ENCODE data around the gene RAB23.

Gene RAB23

DNA sequence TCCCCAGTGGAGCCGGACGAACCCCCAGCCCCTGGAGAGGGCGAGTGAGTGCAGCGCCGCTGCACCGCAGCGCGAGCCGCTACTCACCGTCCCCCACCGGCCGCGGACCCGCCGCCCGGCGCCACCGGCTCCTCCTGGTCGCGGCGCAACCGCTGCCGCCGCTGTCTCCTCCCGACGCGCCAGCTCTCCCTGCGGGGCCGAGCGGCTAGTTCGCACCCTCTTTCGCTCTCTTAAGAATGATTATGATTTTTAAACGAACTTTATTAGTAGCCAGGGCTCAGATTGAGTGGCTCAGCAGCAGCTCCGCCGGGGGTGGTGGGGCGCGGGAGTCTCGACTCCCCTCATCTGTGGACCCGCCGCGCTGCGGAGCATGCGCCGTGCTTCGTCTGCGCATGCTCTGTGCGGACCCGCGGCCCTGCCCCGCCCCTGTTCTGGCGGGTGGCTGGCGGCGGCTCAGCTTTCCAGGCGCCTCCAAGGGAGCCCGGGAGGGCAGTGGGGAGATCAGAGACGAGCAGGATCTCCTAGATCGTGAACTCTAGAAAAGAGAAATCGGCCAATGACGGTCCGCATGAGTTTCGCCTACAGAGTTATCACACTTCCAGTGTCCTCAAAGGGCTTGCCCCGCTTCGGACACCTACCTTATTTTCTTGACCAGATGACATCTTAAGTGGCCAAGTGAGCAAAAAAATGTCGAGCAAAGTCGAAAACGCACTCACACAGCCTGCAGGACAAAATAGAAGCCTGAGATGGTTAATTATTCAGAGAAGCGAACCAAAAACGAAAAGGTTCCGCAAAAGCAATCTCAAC lies at the start of gene RAB23:
RAB23 (minus strand) TSS at position 372 of the 807 bp plus-strand sequence. CDS start 11,927 bp downstream, outside the sequence.
- peak; percentile 61 for DNase-seq (ENCODE audit: low read depth, low spot score)

DNA sequence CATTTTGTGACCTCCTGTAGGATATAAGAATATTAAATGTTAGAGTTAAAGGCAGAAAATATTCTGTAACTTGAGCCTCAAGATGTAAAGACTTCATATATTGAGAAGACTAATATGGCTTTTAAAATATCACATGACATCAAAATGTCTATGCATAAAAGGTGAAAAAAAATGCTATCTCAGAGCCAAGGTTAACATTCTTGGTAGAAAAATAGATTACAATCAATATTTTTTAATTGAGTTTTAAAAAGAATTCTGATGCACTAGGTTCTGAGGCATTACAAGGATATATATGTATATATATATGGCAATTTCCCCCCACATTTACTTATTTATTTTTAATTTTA lies 46.2 kb upstream of the RAB23 start:
- no peak for DNase-seq (ENCODE audit: low read depth, low spot score)

DNA sequence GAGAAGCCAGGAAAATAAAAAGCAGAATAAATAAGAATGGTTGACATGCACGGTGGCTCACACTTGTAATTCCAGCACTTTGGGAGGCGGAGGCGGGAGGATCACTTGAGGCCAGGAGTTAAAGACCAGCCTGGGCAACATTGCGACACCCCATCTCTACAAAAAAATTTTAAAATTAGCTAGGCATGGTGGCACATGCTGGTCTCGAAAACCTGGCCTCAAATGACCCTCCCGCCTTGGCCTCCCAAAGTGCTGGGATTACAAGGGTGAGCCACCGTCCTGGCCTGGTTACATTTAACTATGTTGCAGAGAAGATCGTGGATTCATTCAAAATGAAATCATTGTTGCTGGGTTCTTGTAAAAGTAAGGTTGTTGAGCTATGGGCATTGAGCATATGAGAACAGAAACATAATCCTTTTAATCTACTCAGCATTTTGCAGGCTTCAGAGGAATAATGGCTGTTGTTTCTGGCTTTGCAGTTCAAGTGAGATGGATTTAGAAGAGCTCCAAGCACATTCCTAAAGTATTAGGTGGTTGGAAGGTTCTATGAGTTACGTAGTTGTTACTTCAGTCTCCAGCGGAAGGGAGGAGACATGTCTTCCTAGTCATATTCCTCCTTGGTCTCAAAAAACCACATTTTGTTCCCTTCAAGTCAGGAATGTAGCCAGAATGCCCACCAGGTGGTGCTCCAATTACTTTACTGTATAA lies 45.6 kb upstream of the RAB23 start:
- DNase-seq (ENCODE audit: low read depth, low spot score), result peak; percentile 88

DNA sequence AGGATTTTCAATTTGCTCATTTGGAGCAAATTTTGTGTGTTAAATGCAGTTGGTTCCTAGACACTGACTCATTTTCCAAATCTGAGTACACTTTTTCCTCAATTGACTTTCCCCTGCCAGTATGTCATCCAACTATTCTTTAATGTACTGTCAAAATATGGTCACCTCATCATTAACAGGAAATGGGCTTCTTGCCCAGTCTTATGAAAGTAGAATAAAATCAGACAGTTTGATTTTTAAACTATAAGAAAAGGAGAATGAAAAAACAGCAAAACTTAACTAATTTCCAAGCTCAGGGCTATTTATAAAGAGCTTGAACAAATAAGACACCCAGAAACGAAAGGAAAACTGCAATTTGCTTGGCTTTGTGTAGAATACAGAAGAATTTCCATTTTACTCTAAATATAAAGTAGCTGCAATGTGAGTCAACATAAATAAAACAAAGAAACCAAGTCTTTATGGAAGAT lies 43.7 kb upstream of the RAB23 start:
- DNase-seq (ENCODE audit: low read depth, low spot score), result no peak

DNA sequence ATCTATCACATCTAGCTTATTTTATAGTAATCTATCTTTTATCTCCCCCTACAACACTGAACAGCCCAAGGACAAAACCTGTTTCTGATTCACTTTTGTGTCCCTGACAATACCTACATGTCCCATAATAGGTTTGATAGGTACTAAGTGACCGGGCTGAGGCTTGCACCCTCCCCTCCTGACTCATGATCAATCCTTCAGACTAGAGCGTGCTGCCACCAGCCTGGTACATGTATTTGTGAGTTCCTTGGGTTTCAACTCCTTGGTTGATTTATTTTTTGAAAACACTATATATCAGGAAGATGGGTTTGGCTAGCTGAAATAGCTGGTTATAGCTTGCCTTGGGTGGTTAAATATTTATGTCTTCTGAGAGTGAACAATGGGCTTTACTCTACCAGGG lies 41.6 kb upstream of the RAB23 start:
- DNase-seq (ENCODE audit: low read depth, low spot score), result no peak

DNA sequence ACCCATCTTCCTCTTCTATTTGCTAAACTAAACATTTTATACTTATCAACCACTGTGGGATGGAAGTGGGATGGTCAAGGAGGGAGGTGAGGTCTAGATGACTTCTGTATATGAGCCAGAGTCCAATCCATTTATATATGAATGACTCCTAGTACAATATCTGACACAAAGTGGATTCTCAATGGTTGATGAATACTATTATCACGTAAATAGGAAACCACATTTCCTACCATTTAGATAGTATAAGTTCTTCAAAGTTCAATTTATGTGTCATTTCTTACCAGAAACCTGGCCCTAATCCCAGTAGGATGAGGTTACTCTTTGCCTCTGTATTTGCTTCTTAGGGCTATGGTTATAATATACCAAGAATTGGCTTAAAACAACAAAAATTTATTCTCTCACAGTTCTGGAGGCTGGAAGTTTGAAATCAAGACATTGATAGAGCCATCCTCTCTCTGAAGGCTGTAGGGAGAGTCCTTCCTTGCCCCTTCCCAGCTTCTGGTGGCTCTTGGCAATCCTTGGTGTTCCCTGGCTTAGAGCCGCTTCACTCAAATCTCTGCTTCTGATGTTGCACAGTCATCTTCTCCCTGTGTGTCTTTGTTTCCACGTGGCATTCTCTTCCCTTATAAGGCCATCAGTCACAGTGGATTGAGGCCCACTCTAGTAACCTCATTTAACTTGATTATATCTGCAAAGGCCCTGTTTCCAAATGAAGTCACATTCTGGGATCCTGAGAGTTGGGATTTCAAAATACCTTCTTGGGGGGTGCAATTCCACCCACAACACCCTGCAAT lies 41.0 kb upstream of the RAB23 start:
- DNase-seq (ENCODE audit: low read depth, low spot score), result peak; percentile 41

DNA sequence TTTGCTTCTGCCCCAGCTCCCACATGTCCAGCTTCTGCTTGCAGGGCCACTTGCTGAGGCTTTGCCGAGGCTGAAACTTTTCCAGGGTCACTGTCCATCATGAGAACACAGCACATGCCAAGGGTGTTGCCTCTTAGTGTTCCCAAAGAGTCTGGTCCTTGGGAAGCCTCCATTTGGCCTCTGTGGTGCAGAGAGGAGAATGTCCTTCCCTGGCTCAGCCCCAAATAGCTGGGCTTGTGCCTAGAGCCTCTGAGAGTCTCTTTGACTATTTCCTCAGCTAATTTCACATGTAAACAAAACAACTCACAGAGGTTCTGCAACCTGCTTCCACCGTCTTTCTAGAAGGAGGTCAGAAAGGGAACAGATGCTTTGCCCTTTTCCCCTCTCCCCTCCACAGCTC lies 40.4 kb upstream of the RAB23 start:
- no peak for DNase-seq (ENCODE audit: low read depth, low spot score)

DNA sequence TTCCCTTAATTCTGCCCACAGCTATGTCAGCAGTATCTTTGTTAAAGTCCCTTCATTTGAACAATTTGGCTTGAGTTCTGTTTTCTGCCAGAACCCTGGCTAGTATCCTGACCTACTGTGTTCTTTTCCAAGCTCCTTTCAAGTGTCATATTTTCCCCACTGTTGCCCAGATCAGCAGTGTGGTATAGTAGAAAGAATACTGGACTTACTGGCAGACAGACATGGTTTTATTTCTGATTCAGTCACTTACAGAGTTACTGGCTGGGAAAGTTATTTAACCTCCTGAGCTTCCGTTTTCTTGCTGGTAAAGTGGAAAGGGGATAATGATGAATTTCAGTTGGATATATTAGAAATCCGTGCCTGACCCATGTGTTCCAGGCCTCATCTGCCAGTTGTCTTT lies 39.8 kb upstream of the RAB23 start:
- no peak for DNase-seq (ENCODE audit: low read depth, low spot score)

DNA sequence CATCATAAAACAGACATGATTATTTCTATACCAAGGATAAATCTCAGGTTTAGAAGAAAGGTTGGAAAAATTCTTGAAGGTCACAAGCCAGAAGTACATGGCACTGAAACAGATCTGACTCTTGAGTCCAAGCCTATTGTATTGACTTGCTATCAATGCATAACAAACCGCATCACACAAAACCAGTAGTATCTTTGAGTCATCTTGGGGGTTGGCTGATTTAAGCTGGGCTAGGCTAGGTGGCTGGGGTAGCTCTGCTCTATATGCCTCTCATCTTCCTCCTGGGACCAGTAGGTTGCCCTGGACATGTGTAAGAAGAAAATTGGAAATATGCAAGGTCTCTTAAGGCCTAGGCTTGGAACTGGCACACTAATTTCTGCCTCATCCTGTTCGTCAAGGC lies 37.0 kb upstream of the RAB23 start:
- no peak for DNase-seq (ENCODE audit: low read depth, low spot score)

DNA sequence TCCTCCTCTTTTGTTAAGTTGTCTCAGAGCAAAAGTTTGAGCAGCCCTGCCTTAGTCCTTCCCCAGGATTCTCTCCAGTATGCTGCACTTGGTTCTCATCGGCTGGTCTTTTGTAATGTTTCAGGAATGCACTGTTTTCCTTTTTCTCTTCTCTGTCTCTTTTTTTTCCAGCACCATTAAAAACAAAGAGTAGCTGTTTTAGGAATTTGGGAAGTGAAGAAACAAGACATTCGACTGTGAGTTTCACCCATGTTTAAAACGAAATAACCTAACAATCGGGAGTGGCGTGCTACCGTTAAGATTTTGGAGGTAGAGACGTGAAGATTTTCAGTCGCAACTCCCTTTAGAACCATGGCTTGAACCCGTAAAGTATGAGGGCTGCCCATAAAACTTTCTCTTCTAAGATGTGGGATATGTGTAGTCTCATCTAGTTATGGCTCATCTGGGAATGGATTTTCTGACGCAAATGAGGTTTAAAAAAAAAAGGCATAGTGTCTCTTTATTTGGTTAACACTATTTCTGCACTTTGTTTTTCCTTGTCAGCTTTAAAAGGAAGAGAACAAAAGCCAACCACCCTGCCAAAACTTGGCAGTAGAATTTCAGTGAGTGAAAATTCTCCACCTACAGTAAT lies 35.9 kb upstream of the RAB23 start:
- peak; percentile 35 for DNase-seq (ENCODE audit: low read depth, low spot score)

DNA sequence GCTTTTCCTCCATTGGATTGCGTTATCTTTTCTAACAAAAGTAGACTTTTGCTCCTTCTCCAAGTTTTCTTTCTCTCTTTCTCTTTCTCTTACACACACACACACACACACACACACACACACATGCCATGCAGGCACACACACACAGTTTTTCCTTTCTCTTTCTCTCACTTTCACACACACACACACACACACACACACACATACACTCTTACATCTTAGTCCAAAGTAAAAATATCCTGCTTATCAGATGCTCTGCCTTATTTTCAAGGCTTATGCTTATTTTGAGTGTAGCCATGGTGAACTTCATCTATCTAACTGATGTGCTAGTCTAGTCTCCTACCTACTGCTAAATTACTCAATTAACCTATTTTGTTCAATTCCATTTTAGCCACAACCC lies 34.4 kb upstream of the RAB23 start:
- DNase-seq (ENCODE audit: low read depth, low spot score), result no peak

DNA sequence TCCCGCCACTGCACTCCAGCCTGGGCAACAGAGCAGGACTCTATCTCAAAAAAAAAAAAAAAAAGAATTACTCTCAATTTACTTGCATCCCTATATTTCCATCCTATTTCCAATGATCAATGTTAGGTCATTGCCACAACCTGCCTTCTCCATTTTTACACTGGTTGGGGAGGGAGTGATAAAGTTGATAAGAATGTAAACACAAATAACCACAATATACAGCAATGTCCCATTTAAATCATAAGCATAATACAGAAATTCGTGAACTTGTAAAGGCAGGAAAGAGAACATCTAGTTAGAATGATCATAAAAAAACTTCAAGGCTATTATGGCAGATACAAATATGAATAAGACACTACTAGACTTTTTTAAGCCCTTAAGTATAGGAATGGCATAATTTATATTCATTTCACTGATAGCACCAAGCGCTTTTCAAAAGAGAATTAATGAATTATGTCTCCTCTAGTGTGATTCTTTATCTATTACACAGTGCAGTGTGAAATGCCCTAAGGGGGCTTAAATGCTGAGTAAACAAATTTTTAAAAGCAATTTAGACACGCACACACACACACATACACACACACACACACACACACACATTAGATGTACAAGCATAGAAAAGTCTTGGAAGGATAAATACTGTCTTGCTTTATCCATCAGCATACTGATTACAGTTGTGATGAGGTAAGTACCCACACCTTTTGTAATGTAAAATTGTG lies 33.5 kb upstream of the RAB23 start:
- no peak for DNase-seq (ENCODE audit: low read depth, low spot score)

DNA sequence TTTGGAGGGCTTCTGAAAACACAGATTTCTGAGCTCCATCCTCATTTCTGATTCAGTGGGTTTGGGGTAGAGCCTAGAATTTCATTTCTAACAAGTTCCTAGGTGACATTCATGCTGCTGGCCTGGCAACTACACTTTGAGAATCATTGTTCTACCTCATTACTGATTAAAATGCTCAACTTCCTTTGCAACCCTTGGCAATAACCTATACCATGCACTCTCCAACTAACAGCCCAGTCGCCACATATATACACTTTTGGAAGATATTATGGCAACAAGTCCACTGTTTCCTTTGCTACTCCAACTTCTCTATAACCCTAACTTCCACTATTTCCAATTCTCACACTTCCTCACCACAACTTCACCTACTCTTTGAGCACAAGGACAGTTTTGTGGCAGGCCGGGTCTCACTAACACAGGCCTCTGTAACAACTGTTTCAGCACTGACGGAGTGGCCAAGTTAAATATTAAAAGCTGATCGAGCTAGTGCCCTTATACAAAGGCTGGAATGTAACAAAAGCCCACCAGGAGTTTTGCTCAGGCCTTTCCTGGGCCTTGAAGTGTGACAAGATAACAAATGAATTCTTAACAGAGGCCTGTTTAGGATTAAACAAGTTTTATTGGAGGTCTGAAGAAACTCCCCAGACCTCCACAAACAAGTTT lies 32.1 kb upstream of the RAB23 start:
- no peak for DNase-seq (ENCODE audit: low read depth, low spot score)

DNA sequence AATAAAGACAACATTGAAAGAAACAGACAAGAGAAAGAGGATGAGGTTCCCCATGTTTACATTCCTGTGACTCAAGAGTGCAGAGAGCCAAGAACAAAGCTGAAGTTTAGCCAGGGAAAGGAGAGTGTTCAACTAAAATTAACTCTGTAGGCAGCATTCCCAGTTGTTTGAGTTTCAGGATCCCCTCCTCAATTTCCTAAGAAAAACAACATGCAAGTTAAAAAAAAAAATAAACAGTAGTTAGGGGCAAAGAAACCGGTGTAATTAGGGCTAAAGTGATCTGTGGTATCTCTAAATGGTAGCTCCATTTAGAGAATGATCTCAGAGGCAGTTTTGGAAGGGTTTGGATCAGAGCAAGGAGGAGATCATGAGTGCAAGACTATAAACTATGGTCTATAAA lies 30.9 kb upstream of the RAB23 start:
- DNase-seq (ENCODE audit: low read depth, low spot score), result no peak

DNA sequence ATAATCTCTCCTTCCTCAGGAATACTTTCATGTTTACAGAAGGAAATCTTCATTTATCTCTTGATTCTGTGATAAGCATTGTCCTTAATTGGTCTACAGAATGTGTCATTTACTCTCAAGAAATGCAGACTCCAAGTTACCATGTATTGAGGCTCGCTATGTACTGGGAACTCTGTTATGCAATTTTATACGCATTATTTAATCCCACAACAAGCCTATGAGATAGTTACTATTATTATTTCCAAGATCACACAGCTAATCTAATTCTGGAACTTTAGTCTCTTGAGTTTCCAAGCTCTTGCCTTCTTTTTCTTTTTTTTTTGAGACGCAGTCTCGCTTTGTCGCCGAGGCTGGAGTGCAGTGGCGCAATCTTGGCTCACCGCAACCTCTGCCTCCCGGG lies 30.0 kb upstream of the RAB23 start:
- DNase-seq (ENCODE audit: low read depth, low spot score), result no peak

DNA sequence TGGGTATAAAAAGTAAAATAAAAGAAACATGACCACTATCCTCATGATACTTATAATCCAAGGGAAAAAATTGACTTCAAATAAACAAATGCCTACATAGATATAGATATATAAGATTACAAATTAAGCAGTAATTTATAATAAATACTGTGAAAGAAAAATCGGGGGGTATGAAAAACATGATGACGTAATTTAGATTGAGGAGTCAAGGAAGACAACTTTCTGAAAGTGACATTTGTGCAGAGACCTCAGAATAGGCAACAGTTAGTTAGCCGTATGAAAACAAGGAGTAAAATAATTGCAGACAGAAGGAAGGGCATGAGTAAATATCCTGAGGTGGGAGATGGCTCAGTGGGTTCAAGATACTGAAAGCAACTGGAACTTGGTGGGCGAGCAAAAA lies 28.2 kb upstream of the RAB23 start:
- DNase-seq (ENCODE audit: low read depth, low spot score), result no peak

DNA sequence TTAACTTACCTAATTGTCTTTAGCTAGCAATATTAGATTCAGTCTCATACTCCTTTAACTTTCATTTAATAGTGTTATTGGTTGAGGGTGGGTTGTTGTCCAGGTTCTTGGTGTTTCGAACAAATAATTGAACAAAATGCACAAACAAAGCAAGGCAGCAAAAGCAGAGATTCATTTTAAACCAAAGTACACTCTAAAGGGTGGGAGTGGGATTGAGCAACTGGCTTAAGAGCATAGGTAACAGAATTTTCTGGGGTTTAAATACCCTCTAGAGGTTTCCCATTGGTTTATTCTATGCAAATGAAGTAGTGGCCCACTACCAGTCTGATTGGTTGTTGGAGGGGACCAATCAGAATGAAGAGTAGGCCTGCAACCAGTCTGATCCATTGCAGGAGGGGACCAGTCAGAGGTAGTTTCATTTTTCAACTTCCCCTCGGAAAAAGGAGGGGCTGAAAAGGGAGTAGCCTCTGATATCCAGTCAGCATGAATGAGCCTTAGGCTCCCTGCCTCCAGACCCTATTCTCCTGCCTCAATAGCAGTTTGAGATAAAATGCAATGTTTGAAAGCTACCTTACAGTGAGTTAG lies 26.3 kb upstream of the RAB23 start:
- DNase-seq (ENCODE audit: low read depth, low spot score), result no peak

DNA sequence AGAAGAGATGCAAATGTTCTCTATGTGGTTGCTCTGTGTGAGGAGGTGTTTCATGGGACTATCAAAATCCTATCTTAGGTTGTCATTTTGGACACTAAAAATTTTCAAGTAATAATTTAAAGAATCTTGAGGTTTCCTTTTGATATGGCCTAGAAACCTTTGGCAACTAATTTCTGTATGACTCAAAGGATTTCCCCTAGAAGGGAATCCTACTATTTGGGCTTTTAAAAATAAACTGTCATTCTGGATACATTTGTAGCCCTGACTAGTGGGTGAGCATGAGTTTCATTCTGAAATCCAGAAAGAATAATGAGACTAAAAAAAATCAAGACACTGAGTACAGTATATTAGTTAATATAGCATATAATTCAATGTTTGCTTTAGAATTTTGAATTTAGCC lies 25.5 kb upstream of the RAB23 start:
- no peak for DNase-seq (ENCODE audit: low read depth, low spot score)

DNA sequence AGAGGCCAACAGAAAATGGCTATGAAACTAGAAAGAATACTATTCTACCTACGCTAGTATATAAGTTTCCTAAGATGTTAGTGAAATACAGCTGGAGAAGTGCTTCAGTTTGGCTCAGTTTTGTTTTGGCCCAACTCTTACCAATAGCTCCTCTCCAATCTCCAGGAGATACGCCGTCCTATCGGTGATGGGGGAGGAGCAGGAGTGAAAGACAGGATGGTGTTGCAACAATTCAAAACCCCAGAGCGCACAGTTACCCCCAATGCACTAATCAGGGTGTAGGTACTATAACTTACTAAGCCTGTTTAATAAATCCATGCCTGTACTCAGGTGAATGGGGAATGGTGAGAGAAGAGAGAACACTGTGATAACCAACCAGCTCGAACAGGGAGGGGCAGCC lies 24.2 kb upstream of the RAB23 start:
- DNase-seq (ENCODE audit: low read depth, low spot score), result no peak

DNA sequence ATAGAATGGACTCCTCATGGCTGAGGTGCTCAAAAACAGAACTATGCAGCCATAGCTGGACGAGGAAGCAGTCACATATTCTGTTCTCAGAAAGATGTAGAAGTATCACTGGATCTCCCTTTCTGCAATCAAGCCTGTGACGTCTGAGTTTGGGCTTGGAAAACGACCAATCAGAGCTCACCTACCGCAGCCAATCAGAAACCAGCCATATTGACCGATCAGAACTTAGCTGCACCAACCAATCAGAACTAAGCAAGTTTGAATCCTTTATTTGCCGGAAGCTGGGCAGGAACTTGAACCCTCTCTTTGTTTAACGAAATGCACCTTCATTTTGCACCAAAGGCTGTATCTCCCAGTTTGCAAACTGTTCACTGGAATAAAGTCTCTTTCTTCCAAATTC lies 21.8 kb upstream of the RAB23 start:
- DNase-seq (ENCODE audit: low read depth, low spot score), result no peak

Measured in smooth muscle cell of the brain vasculature (primary cell).